T1000 (cell line): ENCODE results near the gene NECAB2.

Source experiments
- DNase-seq: peaks from one replicate; lab custom pipeline; 2025; ENCODE audit warnings: mixed read lengths; lab: John Stamatoyannopoulos, UW

NECAB2 gene

GRCh38 chr16:83967091-83967490 lies 953 bp upstream of the NECAB2 start:
- DNase-seq, result no peak

- no peak for DNase-seq
Measured at GRCh38 chr16:83968306-83968851, 335 bp downstream of the NECAB2 start.

- DNase-seq, result no peak
Measured at GRCh38 chr16:83968891-83969649, 1.0 kb downstream of the NECAB2 start.

- DNase-seq, result no peak
Measured at GRCh38 chr16:83969771-83970429, 1.9 kb downstream of the NECAB2 start.

- DNase-seq, result no peak
Measured at GRCh38 chr16:83970430-83970815, 2.4 kb downstream of the NECAB2 start.

GRCh38 chr16:83971165-83972130 lies 3.4 kb downstream of the NECAB2 start:
- DNase-seq, result no peak

- DNase-seq, result no peak
Measured at GRCh38 chr16:83972256-83973008, 4.4 kb downstream of the NECAB2 start.

- no peak for DNase-seq
Measured at GRCh38 chr16:83973077-83973476, 5.0 kb downstream of the NECAB2 start.

GRCh38 chr16:83973581-83974385 lies 5.7 kb downstream of the NECAB2 start:
- DNase-seq, result no peak

- no peak for DNase-seq
Measured at GRCh38 chr16:83974475-83974874, 6.4 kb downstream of the NECAB2 start.

- DNase-seq, result no peak
Measured at GRCh38 chr16:83975590-83976260, 7.7 kb downstream of the NECAB2 start.

GRCh38 chr16:83977056-83977815 lies 9.2 kb downstream of the NECAB2 start:
- no peak for DNase-seq

- no peak for DNase-seq
Measured at GRCh38 chr16:83978401-83978904, 10.4 kb downstream of the NECAB2 start.

- DNase-seq, result no peak
Measured at GRCh38 chr16:83979441-83979840, 11.4 kb downstream of the NECAB2 start.

GRCh38 chr16:83980794-83981193 lies 12.8 kb downstream of the NECAB2 start:
- no peak for DNase-seq

GRCh38 chr16:83981799-83982198 lies 13.8 kb downstream of the NECAB2 start:
- DNase-seq, result no peak

GRCh38 chr16:83983491-83983890 lies 15.4 kb downstream of the NECAB2 start:
- DNase-seq, result no peak

GRCh38 chr16:83989300-83989699 lies 21.3 kb downstream of the NECAB2 start:
- DNase-seq, result no peak

GRCh38 chr16:83990492-83990891 lies 22.4 kb downstream of the NECAB2 start:
- DNase-seq, result no peak
